Upper lobe of left lung (tissue), 6 donors: Measurements from ENCODE around the gene TRIM41. TPM values are rescaled to one million over a fixed set of nuclear protein-coding genes. Genes with fewer than 3 reads are reported as not detected.

Experiments used
- ATAC-seq, 2 donors: fragments of 200-7000 bp; cut with Tn5 transposase; one replicate each; pipeline ENCODE4 v1.9.1; 2022; ENCODE audit warnings: mild to moderate bottlenecking in 2 of 2, moderate library complexity in 2 of 2; ENCODE audit not compliant: low FRiP score in 2 of 2
- DNase-seq, 2 donors: peaks; one replicate each; pipeline ENCODE4 v3.0.0-alpha.2; 2019 to 2020
- H3K27ac ChIP-seq, 4 donors: fragments of 200-600 bp; sonication (generic); one replicate each; pipeline ENCODE4 v1.5.1; 2016 to 2019
- H3K27me3 ChIP-seq, 4 donors: fragments of 200-600 bp; sonication (generic); one replicate each; pipeline ENCODE4 v1.5.1; 2017 to 2019
- H3K36me3 ChIP-seq, 4 donors: fragments of 200-600 bp; sonication (generic); one replicate each; pipeline ENCODE4 v1.5.1; 2016 to 2019
- H3K4me1 ChIP-seq, 4 donors: fragments of 200-600 bp; sonication (generic); one replicate each; pipeline ENCODE4 v1.5.1; 2018 to 2019
- H3K4me3 ChIP-seq, 4 donors: fragments of 200-600 bp; sonication (generic); one replicate each; pipeline ENCODE4 v1.5.1; 2017 to 2019; ENCODE audit warnings: mild to moderate bottlenecking in 2 of 4, moderate library complexity in 1 of 4
- H3K9me3 ChIP-seq, 4 donors: fragments of 200-600 bp; sonication (generic); one replicate each; pipeline ENCODE4 v1.5.1; 2018 to 2019
- EP300 ChIP-seq, 4 donors: sonication (generic); formaldehyde crosslinking; IDR thresholded peaks; one replicate each; pipeline ENCODE4 v1.5.1; 2017; ENCODE audit warnings: antibody characterized with exemption in 4 of 4, control low read depth in 2 of 4
- POLR2A ChIP-seq, 4 donors: fragments of 450-650 bp; IDR thresholded peaks; one replicate each; pipeline ENCODE4 v1.5.1; 2016 to 2017; ENCODE audit warnings: antibody characterized with exemption in 4 of 4, mild to moderate bottlenecking in 2 of 4
- POLR2AphosphoS5 ChIP-seq, 2 donors: sonication (generic); formaldehyde crosslinking; IDR thresholded peaks; one replicate each; pipeline ENCODE4 v1.5.1; 2017; ENCODE audit warnings: antibody characterized with exemption in 2 of 2
- WGBS, 2 donors: methylation state at CpG; one replicate each; pipeline ENCODE4 v1.1.5; 2017 to 2018; 5-methylcytosine and 5-hydroxymethylcytosine counted together
- total RNA-seq, 6 donors: library from RNA; depleted of rRNA in 4 of 6; stranded (reverse); fragments of >200 nt in 4 of 6; gene quantifications; one replicate each; pipeline versions ENCODE4 v1.1.0 to v1.2.1, GENCODE V29; 2016 to 2021
- TF ChIP-seq, protein P1 (sequence below), 6 experiments: fragments of 450-650 bp in 4 of 6; fragments of 200-600 bp in 2 of 6; sonication (generic) in 2 of 6; IDR thresholded peaks; one replicate each; pipeline ENCODE4 v1.5.1; 2016 to 2019; ENCODE audit warnings: antibody characterized with exemption in 6 of 6
- donor health status: DM: no; HTN: no; CAD: no; lungs with moderate emphysema.
- donor health status: DM: no; HTN: yes; CAD: no; lungs with severe emphysema.

The TRIM41 gene
- total RNA-seq, 6 donors from 2014 or later: 14.4 to 75.4 (median 34.1) TPM

DNA sequence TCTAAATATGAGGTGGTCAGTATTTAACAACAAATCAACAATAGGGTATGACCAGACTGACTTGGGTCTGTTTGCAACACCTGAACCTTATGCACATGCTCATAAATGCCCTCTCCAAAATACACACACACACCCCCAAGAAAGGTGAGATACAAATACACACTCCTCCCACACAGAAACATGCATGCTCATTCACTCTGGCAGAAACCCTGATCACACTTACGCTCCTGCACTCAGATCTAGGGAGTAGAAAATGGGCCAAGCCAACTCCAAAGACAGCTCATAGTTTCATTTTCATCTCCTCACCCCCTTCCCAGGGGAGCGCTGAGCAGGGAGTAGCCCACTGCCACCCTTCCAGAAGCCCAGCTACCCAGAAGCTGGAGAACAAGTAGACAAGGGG is 29.4 kb upstream of the TRIM41 start:
- ATAC-seq: no peak
- peaks cover 10 to 21% (median 17%) of the 10 kb centered on the region in 4 donors for H3K4me1 ChIP-seq
- H3K4me3 ChIP-seq: no peak overlapping the region
- H3K9me3 ChIP-seq: no peaks in the 10 kb centered on the region
- no peak for DNase-seq
- 98 to 100% methylated on average over 2 of the region's 2 CpGs for WGBS, 2 donors
- H3K27me3 ChIP-seq: no peaks in the 10 kb centered on the region
- H3K27ac ChIP-seq: no peak overlapping the region
- no peak for TF ChIP-seq POLR2A (IDR thresholded peaks at IDR 0.05)
- TF ChIP-seq EP300 (IDR thresholded peaks at IDR 0.05): no peak
- TF ChIP-seq, protein P1, sequence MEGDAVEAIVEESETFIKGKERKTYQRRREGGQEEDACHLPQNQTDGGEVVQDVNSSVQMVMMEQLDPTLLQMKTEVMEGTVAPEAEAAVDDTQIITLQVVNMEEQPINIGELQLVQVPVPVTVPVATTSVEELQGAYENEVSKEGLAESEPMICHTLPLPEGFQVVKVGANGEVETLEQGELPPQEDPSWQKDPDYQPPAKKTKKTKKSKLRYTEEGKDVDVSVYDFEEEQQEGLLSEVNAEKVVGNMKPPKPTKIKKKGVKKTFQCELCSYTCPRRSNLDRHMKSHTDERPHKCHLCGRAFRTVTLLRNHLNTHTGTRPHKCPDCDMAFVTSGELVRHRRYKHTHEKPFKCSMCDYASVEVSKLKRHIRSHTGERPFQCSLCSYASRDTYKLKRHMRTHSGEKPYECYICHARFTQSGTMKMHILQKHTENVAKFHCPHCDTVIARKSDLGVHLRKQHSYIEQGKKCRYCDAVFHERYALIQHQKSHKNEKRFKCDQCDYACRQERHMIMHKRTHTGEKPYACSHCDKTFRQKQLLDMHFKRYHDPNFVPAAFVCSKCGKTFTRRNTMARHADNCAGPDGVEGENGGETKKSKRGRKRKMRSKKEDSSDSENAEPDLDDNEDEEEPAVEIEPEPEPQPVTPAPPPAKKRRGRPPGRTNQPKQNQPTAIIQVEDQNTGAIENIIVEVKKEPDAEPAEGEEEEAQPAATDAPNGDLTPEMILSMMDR (IDR thresholded peaks at IDR 0.05): no peak
- no peak for TF ChIP-seq POLR2AphosphoS5 (IDR thresholded peaks at IDR 0.05)
- H3K36me3 ChIP-seq: peaks cover 0 to 4% (median 0%) of the 10 kb centered on the region in 4 donors

DNA sequence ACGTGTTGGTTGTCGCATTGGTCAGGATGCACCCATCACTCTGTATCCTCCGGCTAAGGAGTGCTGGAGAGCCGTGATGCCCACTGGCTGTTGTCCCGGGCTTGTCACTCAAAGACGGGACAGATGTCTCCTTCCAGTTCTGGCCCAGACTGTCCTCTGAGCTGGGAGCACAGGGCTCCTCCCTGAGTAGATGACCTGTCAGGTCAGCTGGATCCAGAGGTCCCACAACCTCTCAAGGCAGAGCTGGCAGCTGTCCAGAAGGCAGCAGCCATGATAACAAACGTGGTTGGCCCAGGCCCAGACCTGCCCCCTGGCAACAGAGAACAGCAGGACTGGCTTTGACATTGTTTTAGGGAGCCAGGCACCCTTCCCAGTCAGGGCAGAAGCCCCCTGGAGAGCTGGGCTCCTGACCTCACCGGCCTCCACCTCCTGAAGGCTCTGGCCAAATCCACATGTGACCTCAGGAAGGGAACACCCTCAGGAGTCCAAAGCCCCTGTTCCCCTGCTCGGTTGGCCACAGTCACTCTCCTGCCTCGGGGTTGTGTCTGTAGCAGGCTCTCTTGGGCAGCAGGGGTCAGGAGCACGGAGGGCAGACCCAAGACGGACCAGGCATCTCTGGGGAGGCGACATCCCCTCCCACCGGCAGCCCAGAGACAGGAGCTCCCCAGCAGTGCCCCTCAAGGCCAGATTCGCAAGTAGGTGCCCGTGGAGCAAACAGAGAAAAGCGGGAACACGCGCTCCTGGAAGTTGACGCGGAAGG is 28.4 kb upstream of the TRIM41 start:
- Histone ChIP-seq H3K36me3 (peaks cover 0 to 5% (median 0%) of the 10 kb centered on the region in 4 donors), H3K9me3 (no peaks in the 10 kb centered on the region), H3K4me3 (no peak overlapping the region), H3K4me1 (peaks cover 10 to 21% (median 17%) of the 10 kb centered on the region in 4 donors), H3K27ac (no peak overlapping the region), H3K27me3 (no peaks in the 10 kb centered on the region)
- ATAC-seq (no peak), DNase-seq (no peak)
- TF ChIP-seq POLR2AphosphoS5 (IDR thresholded peaks at IDR 0.05) (no peak), POLR2A (IDR thresholded peaks at IDR 0.05) (no peak), EP300 (IDR thresholded peaks at IDR 0.05) (no peak)
- TF ChIP-seq, protein P1 (IDR thresholded peaks at IDR 0.05): no peak
- WGBS, 2 donors: 72 to 82% methylated on average over 15 to 21 of the region's 21 CpGs

DNA sequence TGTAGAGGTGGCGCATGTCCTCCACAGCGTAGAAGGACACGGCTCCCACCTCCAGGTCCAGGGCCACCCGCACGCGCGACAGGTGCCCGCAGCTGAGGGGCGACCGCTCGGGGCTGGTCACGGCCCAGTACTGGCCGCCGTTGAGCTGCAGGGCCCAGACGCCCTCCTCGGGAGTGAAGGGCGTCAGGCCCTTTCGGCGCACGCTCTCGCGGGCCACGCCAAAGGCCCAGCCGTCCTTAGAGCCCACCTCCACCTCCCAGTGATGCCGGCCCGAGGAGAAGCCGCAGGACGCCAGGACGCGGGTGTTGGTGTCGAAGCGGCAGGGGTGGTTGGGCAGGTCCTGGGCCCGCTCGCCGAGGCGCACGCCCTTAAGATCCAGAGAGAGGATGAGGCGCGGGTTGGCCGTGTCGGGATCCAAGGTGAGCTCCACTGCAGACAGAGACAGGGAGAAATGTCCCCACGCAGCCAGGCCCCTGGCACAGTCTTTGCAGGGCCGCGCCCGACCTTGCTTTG is 27.8 kb upstream of the TRIM41 start:
- peak in 1 of 2 donors; percentile 80 for DNase-seq
- Histone ChIP-seq H3K27me3 (no peaks in the 10 kb centered on the region), H3K4me3 (no peak overlapping the region), H3K9me3 (no peaks in the 10 kb centered on the region), H3K27ac (no peak overlapping the region), H3K4me1 (peaks cover 7 to 14% (median 12%) of the 10 kb centered on the region in 4 donors), H3K36me3 (peaks cover 0 to 5% (median 0%) of the 10 kb centered on the region in 4 donors)
- no peak for ATAC-seq
- TF ChIP-seq, protein P1 (IDR thresholded peaks at IDR 0.05): no peak
- TF ChIP-seq POLR2A (IDR thresholded peaks at IDR 0.05) (no peak), POLR2AphosphoS5 (IDR thresholded peaks at IDR 0.05) (no peak), EP300 (IDR thresholded peaks at IDR 0.05) (no peak)
- WGBS, 2 donors: 83% methylated on average over 34 to 35 of the region's 45 CpGs

DNA sequence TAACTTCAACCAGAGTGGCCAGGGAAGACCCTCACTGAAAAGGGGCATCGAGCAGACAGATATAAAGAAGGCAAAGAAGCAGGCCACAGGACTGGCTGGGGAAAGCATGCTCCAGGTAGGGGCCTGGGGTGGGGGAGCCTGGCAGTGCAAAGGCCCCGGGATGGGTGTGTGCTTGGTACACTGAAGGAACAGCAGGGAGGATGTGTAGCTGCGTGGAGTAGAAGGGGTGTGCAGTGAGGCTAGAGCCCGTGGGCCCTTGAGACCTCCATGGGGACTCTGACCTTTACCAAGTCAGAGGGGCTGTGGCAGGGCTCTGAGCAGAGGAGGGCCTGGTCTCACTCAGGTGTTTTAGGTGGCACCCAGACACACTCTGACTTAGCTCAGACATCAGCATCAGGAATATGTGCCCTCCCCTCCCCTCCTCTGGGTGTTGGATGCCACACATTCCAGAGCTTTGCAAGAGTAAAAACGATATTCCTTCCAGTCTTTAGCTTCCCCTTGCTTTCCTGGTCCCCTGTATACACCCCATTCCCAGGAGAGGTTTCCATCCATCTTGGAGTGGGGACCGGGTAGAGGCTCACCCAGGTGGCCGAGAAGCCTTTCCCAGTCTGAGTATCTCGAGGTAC is 25.6 kb upstream of the TRIM41 start:
- no peak overlapping the region for H3K27ac ChIP-seq
- ATAC-seq (no peak), DNase-seq (no peak)
- TF ChIP-seq, protein P1 (IDR thresholded peaks at IDR 0.05): no peak
- TF ChIP-seq POLR2AphosphoS5 (IDR thresholded peaks at IDR 0.05) (no peak), POLR2A (IDR thresholded peaks at IDR 0.05) (no peak), EP300 (IDR thresholded peaks at IDR 0.05) (no peak)
- WGBS, 2 donors: 69 to 74% methylated on average over 8 of the region's 8 CpGs
- no peaks in the 10 kb centered on the region for H3K9me3 ChIP-seq
- H3K4me3 ChIP-seq: no peak overlapping the region
- peaks cover 0 to 5% (median 0%) of the 10 kb centered on the region in 4 donors for H3K36me3 ChIP-seq
- H3K4me1 ChIP-seq: peaks cover 4 to 6% (median 5%) of the 10 kb centered on the region in 4 donors
- no peaks in the 10 kb centered on the region for H3K27me3 ChIP-seq
